ENCODE results near the gene SLC22A23. TPM values are rescaled to one million over a fixed set of nuclear protein-coding genes. Genes with fewer than 3 reads are reported as not detected.

SLC22A23 gene
- total RNA-seq, 2 experiments from 2014 or later = 13.4 to 13.6 TPM

DNA sequence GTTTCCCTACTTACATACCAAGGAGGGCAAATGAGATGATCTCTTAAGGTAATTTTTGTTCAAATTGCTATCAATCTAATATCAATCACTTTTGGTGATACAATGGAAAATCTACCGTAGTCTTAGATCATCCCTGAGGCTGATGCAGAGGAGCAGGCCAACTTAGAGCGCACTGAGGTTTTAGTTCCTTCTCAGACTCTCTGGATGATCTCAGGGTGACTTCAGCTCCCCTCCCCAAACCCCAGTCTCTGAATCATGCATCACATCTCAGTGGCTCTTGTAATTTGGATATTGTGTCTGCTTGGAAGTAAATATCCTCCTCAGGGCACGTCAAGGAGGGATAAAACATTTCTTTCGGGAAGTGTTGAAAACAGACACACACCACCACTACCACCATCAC, 235.3 kb downstream of the SLC22A23 start:
- H3K27ac Mint-ChIP-seq = no peak overlapping the region
- POLR2A ChIA-PET = no interaction called here

DNA sequence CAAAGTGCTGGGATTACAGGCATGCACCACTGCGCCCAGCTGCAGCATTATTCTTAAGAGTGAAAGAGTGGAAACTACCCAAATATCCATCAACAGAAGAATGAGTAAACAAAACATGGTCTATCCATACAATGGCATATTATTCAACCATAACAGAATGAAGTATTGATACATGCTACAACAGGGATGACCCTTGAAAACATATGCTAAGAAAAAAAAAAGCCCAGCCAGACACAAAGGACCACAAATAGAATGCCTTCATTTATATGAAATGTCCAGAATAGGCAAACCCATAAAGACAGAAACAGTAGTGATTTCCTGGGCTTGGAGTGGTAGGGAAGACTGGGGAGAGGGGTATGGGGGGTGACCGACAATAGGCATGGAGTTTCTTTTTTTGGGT, 236.5 kb downstream of the SLC22A23 start:
- POLR2A ChIA-PET = no interaction called here
- H3K36me3 Mint-ChIP-seq (ENCODE audit: low read depth) = no peaks in the 10 kb centered on the region
- no peaks in the 10 kb centered on the region for H3K4me1 ChIP-seq (ENCODE audit: insufficient read depth, low read length)
- H3K27ac ChIP-seq (ENCODE audit: low read depth in 1 of 2, low read length in 2 of 2) = no peak overlapping the region
- DNase-seq = no peak
- ATAC-seq (ENCODE audit: poor library complexity) = no peak
- no peak overlapping the region for H3K27ac Mint-ChIP-seq
- H3K36me3 ChIP-seq (ENCODE audit: insufficient read depth, low read length) = no peaks in the 10 kb centered on the region
- H3K27me3 ChIP-seq (ENCODE audit: control insufficient read depth in 1 of 2, insufficient read depth in 2 of 2, low read length in 2 of 2) = peaks cover 14 to 27% of the 10 kb centered on the region in 2 experiments
- CTCF ChIA-PET = no interaction called here
- no peaks in the 10 kb centered on the region for H3K9me3 Mint-ChIP-seq
- H3K4me1 Mint-ChIP-seq (ENCODE audit: low read depth) = no peaks in the 10 kb centered on the region
- H3K4me3 Mint-ChIP-seq = no peak overlapping the region
- intact Hi-C loops (cut with DNase I, micrococcal nuclease) = loop anchor here in 1 of 2 experiments (5.0 kb wide), 1 partner anchor 53 kb away; no protein-coding TSS in a partner anchor
- TF ChIP-seq, protein P1, sequence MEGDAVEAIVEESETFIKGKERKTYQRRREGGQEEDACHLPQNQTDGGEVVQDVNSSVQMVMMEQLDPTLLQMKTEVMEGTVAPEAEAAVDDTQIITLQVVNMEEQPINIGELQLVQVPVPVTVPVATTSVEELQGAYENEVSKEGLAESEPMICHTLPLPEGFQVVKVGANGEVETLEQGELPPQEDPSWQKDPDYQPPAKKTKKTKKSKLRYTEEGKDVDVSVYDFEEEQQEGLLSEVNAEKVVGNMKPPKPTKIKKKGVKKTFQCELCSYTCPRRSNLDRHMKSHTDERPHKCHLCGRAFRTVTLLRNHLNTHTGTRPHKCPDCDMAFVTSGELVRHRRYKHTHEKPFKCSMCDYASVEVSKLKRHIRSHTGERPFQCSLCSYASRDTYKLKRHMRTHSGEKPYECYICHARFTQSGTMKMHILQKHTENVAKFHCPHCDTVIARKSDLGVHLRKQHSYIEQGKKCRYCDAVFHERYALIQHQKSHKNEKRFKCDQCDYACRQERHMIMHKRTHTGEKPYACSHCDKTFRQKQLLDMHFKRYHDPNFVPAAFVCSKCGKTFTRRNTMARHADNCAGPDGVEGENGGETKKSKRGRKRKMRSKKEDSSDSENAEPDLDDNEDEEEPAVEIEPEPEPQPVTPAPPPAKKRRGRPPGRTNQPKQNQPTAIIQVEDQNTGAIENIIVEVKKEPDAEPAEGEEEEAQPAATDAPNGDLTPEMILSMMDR (IDR thresholded peaks at IDR 0.05) = no peak
- peaks cover 45% of the 10 kb centered on the region for H3K27me3 Mint-ChIP-seq
- no peaks in the 10 kb centered on the region for H3K9me3 ChIP-seq (ENCODE audit: control insufficient read depth in 1 of 2, insufficient read depth in 1 of 2, low read length in 2 of 2)
- H3K4me3 ChIP-seq (ENCODE audit: low read length) = no peak overlapping the region

More for the DNA sequence above, 235.3 kb downstream of the SLC22A23 start:
- H3K36me3 ChIP-seq (ENCODE audit: insufficient read depth, low read length) = no peaks in the 10 kb centered on the region
- H3K27me3 Mint-ChIP-seq = peaks cover 48% of the 10 kb centered on the region
- H3K36me3 Mint-ChIP-seq (ENCODE audit: low read depth) = no peaks in the 10 kb centered on the region
- H3K9me3 Mint-ChIP-seq = no peaks in the 10 kb centered on the region
- no peak for DNase-seq
- no peak for ATAC-seq (ENCODE audit: poor library complexity)
- peaks cover 0 to under 1% of the 10 kb centered on the region in 2 experiments for H3K9me3 ChIP-seq (ENCODE audit: control insufficient read depth in 1 of 2, insufficient read depth in 1 of 2, low read length in 2 of 2)
- H3K4me1 ChIP-seq (ENCODE audit: insufficient read depth, low read length) = peaks cover 3% of the 10 kb centered on the region
- no peak overlapping the region for H3K4me3 ChIP-seq (ENCODE audit: low read length)
- H3K27me3 ChIP-seq (ENCODE audit: control insufficient read depth in 1 of 2, insufficient read depth in 2 of 2, low read length in 2 of 2) = peaks cover 21 to 26% of the 10 kb centered on the region in 2 experiments
- no peak overlapping the region for H3K4me3 Mint-ChIP-seq
- H3K27ac ChIP-seq (ENCODE audit: low read depth in 1 of 2, low read length in 2 of 2) = no peak overlapping the region
- intact Hi-C loops (cut with DNase I, micrococcal nuclease) = loop anchor here in 1 of 2 experiments (5.0 kb wide), 1 partner anchor 54 kb away; no protein-coding TSS in a partner anchor
- TF ChIP-seq, protein P1 (IDR thresholded peaks at IDR 0.05) = no peak
- peaks cover 6% of the 10 kb centered on the region for H3K4me1 Mint-ChIP-seq (ENCODE audit: low read depth)
- CTCF ChIA-PET = no interaction called here

Other genes with a start within 250 kb of the SLC22A23 start
- not detected for gene TUBB2B, start 229.4 kb downstream of the SLC22A23 start, total RNA-seq
- 10 to 100 TPM; 12.3 to 12.8 TPM for gene PSMG4, start 198.1 kb downstream of the SLC22A23 start, total RNA-seq